Fibroblast of lung (primary cell): ENCODE measurements around the gene DCAF11. TPM values are rescaled to one million over a fixed set of nuclear protein-coding genes. Genes with fewer than 3 reads are reported as not detected.
A peak's percentile ranks its signal among the peaks of the same experiment; 100 is the strongest.

Experiments used
- DNase-seq, 2 donors: peaks; one replicate each; pipeline versions ENCODE4 v3.0.0 to v3.0.0-alpha.2; 2010; ENCODE audit warnings: low read depth in 2 of 2
- H2AFZ ChIP-seq: 2 replicates; pipeline ENCODE4 v1.5.1; 2012; ENCODE audit warnings: low read length, control low read depth, inconsistent platforms
- H3K27ac ChIP-seq: 2 replicates; pipeline ENCODE4 v1.5.1; 2011; ENCODE audit warnings: low read length, control low read depth; ENCODE audit not compliant: insufficient read depth
- H3K27me3 ChIP-seq: 2 replicates; pipeline ENCODE4 v1.5.1; 2011; ENCODE audit warnings: mild to moderate bottlenecking, low read length; ENCODE audit not compliant: control insufficient read depth, insufficient read depth
- H3K36me3 ChIP-seq: 2 replicates; pipeline ENCODE4 v1.5.1; 2011; ENCODE audit warnings: low read length; ENCODE audit not compliant: control insufficient read depth, insufficient read depth
- H3K4me1 ChIP-seq: 2 replicates; pipeline ENCODE4 v1.5.1; 2011; ENCODE audit warnings: low read length; ENCODE audit not compliant: control insufficient read depth, insufficient read depth; ENCODE audit errors: extremely low read depth
- H3K4me2 ChIP-seq: 2 replicates; pipeline ENCODE4 v1.5.1; 2011; ENCODE audit warnings: low read length, control low read depth; ENCODE audit not compliant: insufficient read depth; ENCODE audit errors: extremely low read depth
- H3K4me3 ChIP-seq, 4 experiments: fragments of 200-600 bp in 1 of 4; sonication (generic) in 1 of 4; replicated peaks in 1 of 4; 2 replicates each; pipeline ENCODE4 v1.5.1; 2011 to 2016; ENCODE audit warnings: low read length in 4 of 4, low read depth in 3 of 4, mild to moderate bottlenecking in 3 of 4, control low read depth in 2 of 4, inconsistent platforms in 1 of 4, mixed read lengths in 1 of 4; ENCODE audit not compliant: insufficient read depth in 1 of 4; ENCODE audit errors: control extremely low read depth in 1 of 4
- H3K79me2 ChIP-seq: 2 replicates; pipeline ENCODE4 v1.5.1; 2012; ENCODE audit warnings: mild to moderate bottlenecking, low read length, inconsistent platforms; ENCODE audit not compliant: control insufficient read depth, insufficient read depth
- H3K9ac ChIP-seq: 2 replicates; pipeline ENCODE4 v1.5.1; 2011; ENCODE audit warnings: mild to moderate bottlenecking, low read length, control low read depth; ENCODE audit not compliant: insufficient read depth
- H3K9me3 ChIP-seq: 2 replicates; pipeline ENCODE4 v1.5.1; 2012; ENCODE audit warnings: low read depth, low read length; ENCODE audit not compliant: control insufficient read depth, insufficient read depth
- H4K20me1 ChIP-seq: 2 replicates; pipeline ENCODE4 v1.5.1; 2011; ENCODE audit warnings: low read length; ENCODE audit not compliant: control insufficient read depth, insufficient read depth; ENCODE audit errors: extremely low read depth
- CTCF ChIP-seq, 2 donors: IDR thresholded peaks in 1 of 2; conservative IDR thresholded peaks in 1 of 2; 1 replicate in 1 of 2; 2 replicates in 1 of 2; pipeline ENCODE4 v1.5.1; 2011 to 2012; ENCODE audit warnings: low read length in 2 of 2, control low read depth in 1 of 2, inconsistent platforms in 1 of 2, low read depth in 1 of 2, mild to moderate bottlenecking in 1 of 2
- EZH2 ChIP-seq: IDR thresholded peaks from 2 replicates; pipeline ENCODE4 v1.5.1; 2012; ENCODE audit warnings: low read length, control low read depth, mild to moderate bottlenecking; ENCODE audit errors: missing control alignments
- polyA plus RNA-seq, 2 donors: library from polyadenylated mRNA; depleted of rRNA in 1 of 2; stranded (reverse) in 1 of 2; unstranded in 1 of 2; fragments of >200 nt; gene quantifications; 2 replicates each; pipeline ENCODE4 v1.2.1, GENCODE V29; 2011 to 2012; ENCODE audit warnings: missing spikeins in 1 of 2
- total RNA-seq: library from RNA; depleted of rRNA; stranded (reverse); fragments of >200 nt; gene quantifications from 2 replicates; pipeline ENCODE4 v1.2.1, GENCODE V29; 2014

Gene DCAF11
- total and polyA plus RNA-seq, 2 donors (not counting 1 experiment from before 2014, with no cell fraction given): 18.4 to 68.0 TPM

GRCh38 chr14:24110523-24110922, 4.1 kb upstream of the DCAF11 start:
- H3K79me2 ChIP-seq: no peaks in the 10 kb centered on the region

GRCh38 chr14:24113379-24113800, 1.2 kb upstream of the DCAF11 start:
- Histone ChIP-seq H4K20me1 (no peaks in the 10 kb centered on the region), H3K27ac (peak overlapping the region; percentile 98), H3K36me3 (no peaks in the 10 kb centered on the region), H3K9me3 (no peaks in the 10 kb centered on the region), H3K4me2 (peak overlapping the region; percentile 100), H3K4me3 (peak overlapping the region; percentile 39 to 96 (median 72)), H3K27me3 (no peaks in the 10 kb centered on the region), H3K79me2 (no peaks in the 10 kb centered on the region), H2AFZ (peak overlapping the region; percentile 91), H3K9ac (peak overlapping the region; percentile 67), H3K4me1 (peaks cover 5% of the 10 kb centered on the region)
- TF ChIP-seq CTCF (conservative IDR thresholded peaks at IDR 0.05 in 1 of 2, IDR thresholded peaks at IDR 0.05 in 1 of 2; ENCODE audit: low read depth in 1 of 2, low read length in 2 of 2) (no peak), EZH2 (no peak)
- no peak for DNase-seq

More at GRCh38 chr14:24110523-24110922, 4.1 kb upstream of the DCAF11 start:
- no peaks in the 10 kb centered on the region for H3K27me3 ChIP-seq
- no peak overlapping the region for H3K27ac ChIP-seq
- no peak for DNase-seq
- TF ChIP-seq EZH2 (no peak), CTCF (conservative IDR thresholded peaks at IDR 0.05 in 1 of 2, IDR thresholded peaks at IDR 0.05 in 1 of 2; ENCODE audit: low read depth in 1 of 2, low read length in 2 of 2) (no peak)
- H3K4me2 ChIP-seq: no peak overlapping the region
- H3K36me3 ChIP-seq: no peaks in the 10 kb centered on the region
- H3K4me3 ChIP-seq: no peak overlapping the region
- H3K4me1 ChIP-seq: peaks cover 5% of the 10 kb centered on the region
- no peak overlapping the region for H3K9ac ChIP-seq
- no peaks in the 10 kb centered on the region for H4K20me1 ChIP-seq
- no peaks in the 10 kb centered on the region for H3K9me3 ChIP-seq
- no peak overlapping the region for H2AFZ ChIP-seq

- Histone ChIP-seq H3K27ac (peak overlapping the region; percentile 98), H3K36me3 (no peaks in the 10 kb centered on the region), H2AFZ (peak overlapping the region; percentile 96), H3K4me2 (peak overlapping the region; percentile 100), H3K79me2 (no peaks in the 10 kb centered on the region), H3K27me3 (no peaks in the 10 kb centered on the region), H3K4me1 (peaks cover 5% of the 10 kb centered on the region), H3K9me3 (no peaks in the 10 kb centered on the region), H4K20me1 (no peaks in the 10 kb centered on the region), H3K4me3 (peak overlapping the region; percentile 39 to 96 (median 72)), H3K9ac (peak overlapping the region; percentile 67)
- no peak for TF ChIP-seq EZH2
- TF ChIP-seq CTCF (conservative IDR thresholded peaks at IDR 0.05 in 1 of 2, IDR thresholded peaks at IDR 0.05 in 1 of 2; ENCODE audit: low read depth in 1 of 2, low read length in 2 of 2): no peak
- peak; percentile 92 to 93 for DNase-seq
These were observed 611 bp upstream of the DCAF11 start for GRCh38 chr14:24113801-24114531.
